Measurements from ENCODE around the gene NME2. TPM values are rescaled to one million over a fixed set of nuclear protein-coding genes. Genes with fewer than 3 reads are reported as not detected.

The NME2 gene
- total and polyA plus RNA-seq, 4 donors, result 170 to 310 (median 192) TPM

GRCh38 chr17:51197754-51198153, 31.5 kb downstream of the NME2 start:
- DNase-seq (ENCODE audit: low spot score), result no peak
- Histone ChIP-seq H3K36me3 (ENCODE audit: control insufficient read depth in 4 of 4, insufficient read depth in 3 of 4, low read depth in 1 of 4, low read length in 3 of 4) (peaks cover 4 to 50% (median 39%) of the 10 kb centered on the region in 4 donors), H3K4me3 (ENCODE audit: low read depth in 1 of 3, low read length in 3 of 3) (no peak overlapping the region), H3K4me1 (ENCODE audit: control insufficient read depth in 4 of 4, insufficient read depth in 4 of 4, low read length in 3 of 4) (no peaks in the 10 kb centered on the region), H3K27me3 (ENCODE audit: control insufficient read depth in 4 of 4, insufficient read depth in 4 of 4, low read length in 3 of 4) (no peaks in the 10 kb centered on the region), H3K27ac (ENCODE audit: low read depth in 1 of 2, low read length in 2 of 2) (no peak overlapping the region), H3K9me3 (ENCODE audit: control insufficient read depth in 4 of 4, low read length in 3 of 4) (no peaks in the 10 kb centered on the region), H3K9ac (ENCODE audit: low read depth in 1 of 2, low read length in 2 of 2) (no peak overlapping the region)
- TF ChIP-seq ZBTB33 (IDR thresholded peaks at IDR 0.05) (no peak), JUND (IDR thresholded peaks at IDR 0.05) (no peak), MAX (IDR thresholded peaks at IDR 0.05) (no peak), RXRA (IDR thresholded peaks at IDR 0.05) (no peak), CTCF (IDR thresholded peaks at IDR 0.05; ENCODE audit: low read depth, low read length, missing input control) (no peak), NR2F2 (IDR thresholded peaks at IDR 0.05) (no peak), FOXA2 (IDR thresholded peaks at IDR 0.05) (no peak)
- WGBS, result 94% methylated on average over 4 of the region's 4 CpGs

GRCh38 chr17:51200295-51200694, 34.1 kb downstream of the NME2 start:
- no peak overlapping the region for H3K9ac ChIP-seq (ENCODE audit: low read depth in 1 of 2, low read length in 2 of 2)

More at GRCh38 chr17:51200295-51200694, 34.1 kb downstream of the NME2 start:
- DNase-seq (ENCODE audit: low spot score), result no peak
- H3K27me3 ChIP-seq (ENCODE audit: control insufficient read depth in 4 of 4, insufficient read depth in 4 of 4, low read length in 3 of 4), result no peaks in the 10 kb centered on the region
- H3K4me3 ChIP-seq (ENCODE audit: low read depth in 1 of 3, low read length in 3 of 3), result no peak overlapping the region
- H3K4me1 ChIP-seq (ENCODE audit: control insufficient read depth in 4 of 4, insufficient read depth in 4 of 4, low read length in 3 of 4), result no peaks in the 10 kb centered on the region
- H3K27ac ChIP-seq (ENCODE audit: low read depth in 1 of 2, low read length in 2 of 2), result no peak overlapping the region
- no peaks in the 10 kb centered on the region for H3K9me3 ChIP-seq (ENCODE audit: control insufficient read depth in 4 of 4, low read length in 3 of 4)
- peaks cover 4 to 49% (median 37%) of the 10 kb centered on the region in 4 donors for H3K36me3 ChIP-seq (ENCODE audit: control insufficient read depth in 4 of 4, insufficient read depth in 3 of 4, low read depth in 1 of 4, low read length in 3 of 4)
- 84% methylated on average over 6 of the region's 6 CpGs for WGBS
- TF ChIP-seq FOXA2 (IDR thresholded peaks at IDR 0.05), result no peak
- no peak for TF ChIP-seq RXRA (IDR thresholded peaks at IDR 0.05)
- no peak for TF ChIP-seq EGR1 (IDR thresholded peaks at IDR 0.05; ENCODE audit: low read depth in 2 of 2)
- TF ChIP-seq TAF1 (conservative IDR thresholded peaks at IDR 0.05), result no peak
- no peak for TF ChIP-seq MAX (IDR thresholded peaks at IDR 0.05)
- TF ChIP-seq REST (IDR thresholded peaks at IDR 0.05), result no peak
- TF ChIP-seq NR2F2 (IDR thresholded peaks at IDR 0.05), result no peak
- no peak for TF ChIP-seq GABPA (IDR thresholded peaks at IDR 0.05 in 1 of 2, conservative IDR thresholded peaks at IDR 0.05 in 1 of 2)
- no peak for TF ChIP-seq SP1 (IDR thresholded peaks at IDR 0.05)
- no peak for TF ChIP-seq ZBTB33 (IDR thresholded peaks at IDR 0.05)
- no peak for TF ChIP-seq RAD21 (IDR thresholded peaks at IDR 0.05)
- TF ChIP-seq HNF4G (IDR thresholded peaks at IDR 0.05), result no peak
